ENCODE data around the gene GOLGA6B.
"Not testable (repeated sequence)": the region's sequence is repeated elsewhere in the genome, so short reads cannot be mapped to it uniquely, and the experiment has no call there.

GOLGA6B gene

DNA sequence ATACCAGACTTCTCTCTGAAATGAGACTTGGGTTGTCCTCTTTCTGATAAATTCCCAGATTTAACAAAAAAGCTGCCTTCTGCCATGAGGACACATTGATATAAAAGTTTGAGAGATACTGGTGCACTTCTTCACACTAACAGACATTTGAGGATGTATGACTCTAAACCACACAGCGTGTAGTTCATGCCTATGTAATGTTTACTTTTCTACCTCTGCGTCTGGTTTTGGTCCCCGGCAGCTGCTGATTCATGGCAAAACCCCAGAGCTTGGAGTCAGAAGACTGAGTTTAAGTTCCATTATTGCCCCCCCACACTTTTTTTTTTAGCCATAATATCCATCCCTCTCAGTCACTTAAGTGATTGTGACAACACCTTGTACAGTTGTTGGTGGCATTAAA is 1.5 kb downstream of the GOLGA6B start:
- not testable (repeated sequence) for DNase-seq (ENCODE audit: low read depth); H3K4me3 ChIP-seq (ENCODE audit: low read depth, low read length)

DNA sequence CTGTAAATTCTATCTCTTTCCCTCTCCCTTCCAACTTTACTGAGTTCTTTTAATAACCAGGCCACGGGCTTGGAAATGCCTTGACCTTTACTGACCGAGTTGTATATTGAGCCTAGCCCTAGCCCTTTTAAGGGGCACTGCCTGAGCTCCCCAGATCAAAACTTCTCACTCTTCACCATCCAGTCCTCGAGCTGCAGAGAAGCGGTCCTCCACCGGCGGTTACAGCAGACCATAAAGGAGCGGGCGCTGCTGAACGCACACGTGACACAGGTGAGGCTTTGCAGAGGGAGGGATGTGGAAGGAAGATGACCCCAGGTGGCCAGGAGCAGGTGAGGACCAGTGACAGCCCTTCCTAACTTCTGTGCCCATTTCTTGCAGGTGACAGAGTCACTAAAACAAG is 6.6 kb downstream of the GOLGA6B start:
- not testable (repeated sequence) for DNase-seq (ENCODE audit: low read depth); H3K4me3 ChIP-seq (ENCODE audit: low read depth, low read length)

DNA sequence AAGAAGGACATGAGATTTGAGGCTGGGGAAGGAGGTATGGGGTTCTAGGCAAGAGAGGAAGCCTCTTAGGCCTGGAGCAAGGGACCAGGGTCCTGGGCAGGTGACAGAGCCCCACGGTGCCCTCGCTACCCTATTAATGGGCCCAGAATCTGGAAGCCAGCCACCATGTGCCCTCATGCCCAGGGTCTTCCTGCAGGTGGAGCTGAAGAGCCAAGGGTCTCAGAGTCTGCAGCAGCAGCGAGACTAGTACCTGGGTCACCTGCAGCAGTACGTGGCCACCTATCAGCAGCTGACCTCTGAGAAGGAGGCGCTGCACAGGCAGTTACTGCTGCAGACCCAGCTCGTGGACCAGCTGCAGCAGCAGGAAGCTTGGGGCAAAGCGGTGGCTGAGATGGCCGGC is 9.4 kb downstream of the GOLGA6B start:
- not testable (repeated sequence) for H3K4me3 ChIP-seq (ENCODE audit: low read depth, low read length); DNase-seq (ENCODE audit: low read depth)

DNA sequence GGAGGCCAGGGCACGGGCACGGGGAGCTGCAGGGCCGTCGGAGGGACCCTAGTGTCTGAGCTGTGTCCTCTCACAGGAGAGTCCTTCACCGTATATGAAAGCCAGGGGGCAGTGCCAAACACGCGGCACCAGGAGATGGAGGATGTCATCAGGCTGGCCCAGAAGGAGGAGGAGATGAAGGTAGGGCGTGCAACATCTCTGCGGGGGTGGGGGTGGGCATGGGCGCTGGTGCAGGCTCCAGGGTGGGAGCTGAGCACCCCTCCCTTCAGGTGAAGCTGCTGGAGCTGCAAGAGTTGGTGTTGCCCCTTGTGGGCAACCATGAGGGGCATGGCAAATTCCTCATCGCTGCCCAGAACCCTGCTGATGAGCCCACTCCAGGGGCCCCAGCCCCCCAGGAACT is 11.2 kb downstream of the GOLGA6B start:
- not testable (repeated sequence) for H3K4me3 ChIP-seq (ENCODE audit: low read depth, low read length)

DNA sequence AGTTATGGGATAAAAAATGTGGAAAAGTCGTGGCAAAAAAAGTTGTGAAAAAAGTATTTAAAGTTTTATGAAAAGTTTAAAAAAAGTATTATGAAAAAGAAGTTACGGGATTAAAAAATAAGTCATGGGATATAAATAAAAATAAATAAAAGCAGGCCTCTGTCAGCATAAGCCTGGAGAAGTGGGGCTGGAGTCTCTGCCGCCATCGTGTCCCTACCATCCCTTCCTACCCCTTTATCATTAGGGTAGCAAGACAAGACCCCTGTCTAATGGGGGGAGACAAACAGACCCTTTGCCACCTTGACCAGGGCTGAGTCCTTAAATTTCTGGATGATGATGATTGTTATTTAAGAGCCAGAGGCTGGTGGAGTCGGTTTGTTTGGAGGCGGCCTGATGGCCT is 15.3 kb downstream of the GOLGA6B start:
- DNase-seq (ENCODE audit: low read depth); H3K4me3 ChIP-seq (ENCODE audit: low read depth, low read length): not testable (repeated sequence)

More for the DNA sequence above, 11.2 kb downstream of the GOLGA6B start:
- not testable (repeated sequence) for DNase-seq (ENCODE audit: low read depth)

DNA sequence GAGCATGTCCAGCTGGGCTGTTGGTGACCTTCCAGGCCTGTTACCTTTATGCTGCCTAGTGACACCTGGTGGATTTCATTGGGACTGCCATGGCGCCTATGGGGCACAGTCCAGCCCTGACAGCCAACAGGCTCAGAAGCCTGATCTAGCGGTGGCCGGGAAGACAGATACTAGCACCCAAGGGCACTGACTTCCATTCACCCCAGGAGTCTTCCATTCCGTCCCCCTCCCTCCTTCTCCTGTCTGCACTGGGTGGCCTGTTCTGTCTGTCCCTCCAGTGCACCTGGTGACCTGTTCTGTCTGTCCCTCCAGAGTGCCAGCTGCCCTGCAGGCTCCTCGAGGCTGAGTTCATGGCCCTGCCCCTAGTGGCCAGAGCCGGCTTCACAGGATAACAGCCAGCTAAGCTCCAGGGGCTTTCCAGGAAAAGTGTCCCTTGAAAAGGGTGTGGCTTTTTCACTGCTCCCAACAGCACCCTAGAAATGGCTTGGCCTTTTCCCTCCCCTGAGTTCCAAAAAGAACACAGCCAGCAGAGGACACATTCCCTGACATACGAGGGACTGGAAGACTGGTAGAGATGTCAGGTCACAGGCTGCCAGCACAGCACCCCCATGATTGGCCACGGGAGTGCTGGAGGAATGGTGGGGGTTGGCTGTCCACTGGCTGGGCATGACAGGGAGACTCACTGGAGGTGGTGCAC is 16.3 kb downstream of the GOLGA6B start:
- H3K4me3 ChIP-seq (ENCODE audit: low read depth, low read length); DNase-seq (ENCODE audit: low read depth): not testable (repeated sequence)

DNA sequence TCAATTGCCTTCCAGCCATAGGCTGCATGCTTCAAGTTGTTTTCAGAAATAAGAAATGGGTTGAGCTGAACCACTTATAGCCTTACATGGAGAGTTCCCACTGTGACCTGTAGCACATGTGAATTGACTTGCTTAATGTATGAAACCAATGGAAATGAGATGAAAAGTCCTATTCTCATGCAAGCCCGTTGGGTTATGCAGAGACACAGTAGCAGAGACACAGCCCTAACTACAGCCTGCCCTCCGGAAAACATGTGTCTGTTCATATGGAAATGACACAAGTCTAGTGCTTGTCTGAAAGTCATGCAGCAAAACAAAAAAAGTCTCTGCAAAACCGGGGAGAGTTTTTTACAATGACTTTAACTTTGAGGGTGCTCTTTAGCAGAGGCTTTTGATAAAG is 17.0 kb downstream of the GOLGA6B start:
- no peak for DNase-seq (ENCODE audit: low read depth)

DNA sequence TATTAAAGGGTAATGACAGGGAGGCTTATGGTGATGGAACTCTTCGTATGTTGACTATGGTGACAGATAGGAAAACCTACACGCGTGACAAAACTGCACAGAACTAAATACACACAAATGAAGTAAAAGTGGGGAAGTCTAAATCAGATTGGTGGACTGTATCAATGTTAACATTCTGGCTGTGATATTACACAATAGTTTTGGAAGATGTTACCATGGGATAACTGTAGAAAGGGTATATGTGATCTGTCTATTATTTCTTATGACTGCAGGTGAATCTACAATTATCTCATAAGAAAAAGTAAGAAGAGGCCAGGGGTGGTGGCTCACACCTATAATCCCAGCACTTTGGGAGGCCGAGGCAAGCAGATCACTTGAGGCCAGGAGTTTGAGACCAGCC is 22.3 kb downstream of the GOLGA6B start:
- no peak overlapping the region for H3K4me3 ChIP-seq (ENCODE audit: low read depth, low read length)
- no peak for DNase-seq (ENCODE audit: low read depth)

More for the DNA sequence above, 17.0 kb downstream of the GOLGA6B start:
- H3K4me3 ChIP-seq (ENCODE audit: low read depth, low read length) = no peak overlapping the region

DNA sequence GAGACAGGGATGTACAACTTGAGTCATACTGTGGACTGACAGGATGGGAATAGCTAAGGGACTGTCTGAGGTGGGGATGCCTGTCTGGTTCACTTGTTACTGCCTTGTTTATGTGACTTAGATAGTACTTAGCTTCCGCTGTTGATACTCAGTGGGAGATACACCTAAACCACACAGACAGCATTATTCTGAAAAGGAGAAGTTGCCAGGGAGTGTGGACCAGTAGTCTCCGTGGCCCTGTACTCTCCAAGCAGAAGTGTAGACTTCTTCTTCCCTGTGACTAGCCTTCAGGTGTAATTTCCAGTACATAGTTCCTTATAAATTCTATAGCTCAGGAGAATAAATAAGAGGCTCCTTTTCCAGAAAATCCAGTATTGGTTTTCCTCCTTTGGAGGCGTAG is 26.4 kb downstream of the GOLGA6B start:
- no peak for DNase-seq (ENCODE audit: low read depth)
- H3K4me3 ChIP-seq (ENCODE audit: low read depth, low read length) = no peak overlapping the region

DNA sequence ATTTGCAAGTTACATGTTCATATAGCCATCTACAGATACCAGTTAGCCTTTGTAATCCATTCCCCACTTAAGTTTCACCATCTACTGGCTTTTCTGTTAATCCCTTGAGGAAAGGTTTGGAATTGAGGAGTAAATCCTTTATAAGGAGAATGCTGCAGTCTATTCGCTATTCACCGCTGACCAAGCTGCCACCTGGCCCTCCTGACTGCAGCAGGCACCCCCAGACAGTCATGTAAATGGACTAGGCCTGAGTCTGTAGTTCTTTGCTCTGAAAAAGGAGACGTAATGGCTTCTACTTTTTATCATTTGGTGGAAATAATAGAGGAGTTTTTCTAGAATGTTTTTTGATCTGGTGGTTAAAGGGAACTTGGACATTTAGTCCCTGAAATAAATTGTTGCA is 28.3 kb downstream of the GOLGA6B start:
- no peak for DNase-seq (ENCODE audit: low read depth)
- H3K4me3 ChIP-seq (ENCODE audit: low read depth, low read length) = no peak overlapping the region

DNA sequence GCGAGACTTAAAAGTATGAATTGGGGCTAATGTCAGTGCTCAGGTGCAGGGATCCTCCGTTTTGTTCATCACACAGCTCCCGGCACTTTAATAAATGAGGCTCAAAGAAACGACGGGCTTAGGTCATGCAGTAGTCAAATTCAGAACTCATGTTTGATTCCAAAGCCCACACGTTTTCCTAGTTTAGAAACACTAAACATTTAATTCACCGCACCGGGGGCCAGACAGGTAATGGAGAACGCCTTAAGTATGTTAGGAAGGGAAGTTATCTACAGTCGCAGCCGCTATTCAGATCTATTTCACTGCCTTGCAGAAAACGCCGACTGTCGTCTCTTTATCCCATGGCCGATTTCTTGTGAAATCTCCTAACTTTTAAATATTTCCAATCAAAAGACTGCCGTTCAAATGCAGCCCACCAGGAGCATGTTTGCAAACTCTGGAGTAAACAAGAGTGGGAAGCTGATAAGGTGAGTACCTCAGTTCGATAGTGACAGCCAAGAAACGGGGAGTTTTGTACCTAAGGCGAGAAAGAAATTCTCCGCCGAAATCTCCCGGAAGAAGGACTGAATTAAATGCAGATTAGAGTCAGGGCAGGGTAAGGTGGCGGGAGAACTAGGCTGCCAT is 30.9 kb downstream of the GOLGA6B start:
- DNase-seq (ENCODE audit: low read depth) = no peak

DNA sequence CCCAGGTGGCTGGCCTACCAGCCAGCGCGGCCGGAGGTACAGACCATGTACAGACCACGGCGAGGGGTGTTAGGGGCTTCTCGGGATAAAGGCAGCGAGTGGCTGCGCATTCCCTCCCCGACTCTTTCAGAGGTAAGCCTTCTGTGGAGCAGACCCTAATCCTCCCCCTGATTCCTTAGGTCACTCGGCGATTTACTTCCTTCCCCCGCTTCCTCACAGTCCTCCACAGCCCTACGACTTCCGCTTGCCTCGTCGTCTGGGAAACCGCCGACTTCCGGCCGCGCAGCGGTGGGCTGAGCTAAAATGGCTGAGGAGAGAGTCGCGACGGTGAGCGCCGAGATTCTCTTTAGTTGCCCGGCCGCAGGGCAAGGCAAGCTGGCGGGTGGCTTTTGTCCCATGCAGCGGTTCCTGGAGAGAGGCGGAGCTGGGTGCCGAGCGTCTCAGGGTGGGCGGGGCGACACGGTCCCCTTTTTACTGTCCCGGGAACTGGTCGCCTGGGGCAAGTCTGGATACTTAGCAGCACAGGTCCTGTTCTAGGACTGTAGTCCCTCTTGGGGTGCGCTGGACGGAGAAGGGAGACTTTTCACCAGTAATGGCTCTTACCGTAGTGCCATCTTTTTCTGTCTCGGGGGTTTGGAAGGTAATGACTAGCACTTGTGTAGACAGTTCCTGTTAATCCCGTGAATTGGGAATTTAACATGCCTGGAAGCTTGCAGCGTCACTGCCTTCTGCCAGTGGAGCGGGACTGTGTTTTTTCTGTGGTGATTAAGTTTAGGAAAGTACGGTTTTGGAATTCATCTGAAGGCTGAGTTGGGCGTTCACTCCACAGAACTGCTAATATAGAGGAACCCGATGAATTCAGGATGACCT is 31.7 kb downstream of the GOLGA6B start, which contains the start of the genes BBS4 and HIGD2B:
TSS of gene BBS4 (plus strand) at position 283 of the 870 bp plus-strand sequence. CDS start at position 304, 21 bp downstream.
TSS of gene HIGD2B (minus strand) at position 258 of the 870 bp plus-strand sequence. CDS start 9,808 bp downstream, outside the sequence.
- peak within 1 kb of the TSS; percentile 85 for H3K4me3 ChIP-seq (ENCODE audit: low read depth, low read length)
- peak; percentile 38 for DNase-seq (ENCODE audit: low read depth)

More for the DNA sequence above, 30.9 kb downstream of the GOLGA6B start:
- peak overlapping the region; percentile 85 for H3K4me3 ChIP-seq (ENCODE audit: low read depth, low read length)

DNA sequence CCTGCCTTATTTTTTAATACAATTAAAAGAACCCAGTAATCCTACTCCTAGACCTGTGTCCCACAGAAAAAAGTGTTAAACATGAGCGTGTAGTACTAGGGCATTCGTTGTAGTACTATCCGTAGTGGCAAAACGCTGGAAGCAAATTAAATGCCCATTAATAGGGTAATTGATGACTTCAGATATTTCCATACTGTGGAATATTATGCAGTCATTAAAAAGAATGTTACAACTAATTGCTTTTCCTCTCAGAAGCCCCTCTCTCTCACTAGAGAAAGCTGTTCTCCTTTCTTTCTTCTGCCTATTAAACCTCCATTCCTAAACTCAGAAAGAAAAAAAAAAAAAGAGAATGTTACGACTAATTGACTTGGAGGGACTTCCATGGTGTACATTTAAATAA is 34.2 kb downstream of the GOLGA6B start:
- no peak overlapping the region for H3K4me3 ChIP-seq (ENCODE audit: low read depth, low read length)
- no peak for DNase-seq (ENCODE audit: low read depth)

DNA sequence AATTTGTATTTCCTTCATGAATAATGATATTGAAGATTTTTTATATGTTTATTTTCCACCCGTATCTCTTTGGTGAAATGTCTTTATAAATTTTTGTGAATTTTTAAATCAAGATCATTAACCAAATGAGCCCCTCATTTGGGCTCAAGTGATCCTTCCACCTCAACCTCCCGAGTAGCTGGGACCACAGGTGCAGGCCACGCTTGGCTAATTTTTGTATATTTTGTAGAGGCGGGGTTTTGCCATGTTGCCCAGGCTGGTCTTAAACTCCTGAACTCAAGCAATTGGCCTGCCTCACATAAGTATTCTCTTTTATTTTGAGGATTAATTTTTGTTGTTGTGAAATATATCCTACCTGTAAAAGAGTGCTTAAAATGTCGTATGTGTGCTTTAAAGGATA is 36.4 kb downstream of the GOLGA6B start:
- no peak for DNase-seq (ENCODE audit: low read depth)
- no peak overlapping the region for H3K4me3 ChIP-seq (ENCODE audit: low read depth, low read length)

DNA sequence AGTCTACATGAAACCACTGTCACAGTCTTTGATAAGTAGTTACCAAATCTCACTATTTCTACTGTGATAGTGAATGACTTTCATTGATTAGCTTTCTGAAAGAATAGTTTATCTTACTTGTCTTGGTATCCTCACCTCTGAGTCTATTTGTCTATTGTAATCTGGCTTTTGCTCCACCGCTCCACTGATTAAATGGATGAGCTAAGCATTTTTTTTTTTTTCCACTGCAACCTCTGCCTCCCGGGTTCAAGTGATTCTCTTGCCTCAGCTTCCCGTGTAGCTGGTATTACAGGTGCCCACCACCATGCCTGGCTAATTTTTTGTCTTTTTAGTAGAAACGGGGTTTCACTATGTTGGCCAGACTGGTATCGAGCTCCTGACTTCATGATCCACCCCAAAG is 44.4 kb downstream of the GOLGA6B start:
- H3K4me3 ChIP-seq (ENCODE audit: low read depth, low read length) = no peak overlapping the region
- DNase-seq (ENCODE audit: low read depth) = no peak

DNA sequence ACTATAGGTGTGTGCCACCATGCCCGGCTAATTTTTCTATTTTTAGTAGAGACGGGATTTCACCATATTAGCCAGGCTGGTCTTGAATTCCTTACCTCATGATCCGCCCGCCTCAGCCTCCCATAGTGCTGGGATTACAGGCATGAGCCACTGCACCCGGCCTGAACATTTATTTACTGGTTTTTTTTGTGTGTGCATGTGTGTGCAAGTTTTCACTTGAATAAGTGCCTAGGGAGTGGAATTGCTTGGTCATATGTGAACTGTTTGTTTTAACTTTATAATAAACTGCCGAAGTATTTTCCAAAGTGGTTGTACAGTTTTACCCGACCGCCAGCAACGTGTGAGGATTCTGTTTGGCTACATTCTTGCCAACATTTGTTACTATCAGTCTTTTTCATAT is 45.6 kb downstream of the GOLGA6B start:
- DNase-seq (ENCODE audit: low read depth) = no peak
- no peak overlapping the region for H3K4me3 ChIP-seq (ENCODE audit: low read depth, low read length)

DNA sequence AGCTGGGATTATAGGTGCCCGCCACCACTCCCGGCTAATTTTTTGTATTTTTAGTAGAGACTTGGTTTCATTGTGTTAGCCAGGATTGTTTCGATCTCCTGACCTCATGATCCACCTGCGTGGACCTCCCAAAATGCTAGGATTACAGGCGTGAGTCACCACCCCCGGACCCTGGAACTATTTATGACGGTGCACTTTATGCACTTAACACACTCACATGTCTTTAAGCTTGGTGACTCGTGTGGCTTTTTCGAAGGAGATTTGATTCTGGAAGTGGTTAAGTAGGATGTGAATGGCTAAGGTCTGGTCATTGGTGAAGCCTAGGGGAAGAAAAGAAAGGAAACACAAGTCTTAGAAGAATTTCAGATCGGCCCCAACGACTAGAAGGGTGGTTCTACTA is 51.8 kb downstream of the GOLGA6B start:
- no peak for DNase-seq (ENCODE audit: low read depth)
- H3K4me3 ChIP-seq (ENCODE audit: low read depth, low read length) = no peak overlapping the region

DNA sequence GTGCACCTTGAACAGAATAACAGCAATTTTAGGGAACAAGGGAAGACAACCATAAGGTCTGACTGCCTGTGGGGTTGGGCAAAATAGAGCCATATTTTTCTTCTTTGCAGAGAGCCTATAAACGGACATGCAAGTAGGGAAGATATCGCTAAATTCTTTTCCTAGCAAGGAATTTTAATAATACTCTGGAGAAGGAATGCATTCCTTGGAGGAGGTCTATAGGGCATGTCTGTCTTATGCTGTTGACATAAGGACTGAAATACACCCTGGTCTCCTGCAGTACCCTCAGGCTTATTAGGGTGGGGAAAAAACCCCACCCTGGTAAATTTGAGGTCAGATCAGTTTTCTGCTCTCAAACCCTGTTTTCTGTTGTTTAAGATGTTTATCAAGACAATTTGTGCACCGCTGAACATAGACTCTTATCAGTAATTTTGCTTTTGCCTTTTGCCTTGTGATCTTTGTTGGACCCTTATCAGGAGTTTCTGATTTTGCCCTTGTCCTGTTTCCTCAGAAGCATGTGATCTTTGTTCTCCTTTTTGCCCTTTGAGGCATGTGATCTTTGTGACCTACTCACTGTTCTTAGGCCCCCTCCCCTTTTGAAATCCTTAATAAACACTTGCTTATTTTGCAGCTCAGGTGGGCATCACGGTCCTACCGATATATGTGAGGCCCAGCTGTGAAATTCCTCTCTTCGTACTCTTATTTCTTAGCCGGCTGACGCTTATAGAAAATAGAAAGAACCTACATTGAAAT is 54.2 kb downstream of the GOLGA6B start:
- H3K4me3 ChIP-seq (ENCODE audit: low read depth, low read length); DNase-seq (ENCODE audit: low read depth): not testable (repeated sequence)
